ENCODE measurements around the gene SNRK.

Gene SNRK

DNA sequence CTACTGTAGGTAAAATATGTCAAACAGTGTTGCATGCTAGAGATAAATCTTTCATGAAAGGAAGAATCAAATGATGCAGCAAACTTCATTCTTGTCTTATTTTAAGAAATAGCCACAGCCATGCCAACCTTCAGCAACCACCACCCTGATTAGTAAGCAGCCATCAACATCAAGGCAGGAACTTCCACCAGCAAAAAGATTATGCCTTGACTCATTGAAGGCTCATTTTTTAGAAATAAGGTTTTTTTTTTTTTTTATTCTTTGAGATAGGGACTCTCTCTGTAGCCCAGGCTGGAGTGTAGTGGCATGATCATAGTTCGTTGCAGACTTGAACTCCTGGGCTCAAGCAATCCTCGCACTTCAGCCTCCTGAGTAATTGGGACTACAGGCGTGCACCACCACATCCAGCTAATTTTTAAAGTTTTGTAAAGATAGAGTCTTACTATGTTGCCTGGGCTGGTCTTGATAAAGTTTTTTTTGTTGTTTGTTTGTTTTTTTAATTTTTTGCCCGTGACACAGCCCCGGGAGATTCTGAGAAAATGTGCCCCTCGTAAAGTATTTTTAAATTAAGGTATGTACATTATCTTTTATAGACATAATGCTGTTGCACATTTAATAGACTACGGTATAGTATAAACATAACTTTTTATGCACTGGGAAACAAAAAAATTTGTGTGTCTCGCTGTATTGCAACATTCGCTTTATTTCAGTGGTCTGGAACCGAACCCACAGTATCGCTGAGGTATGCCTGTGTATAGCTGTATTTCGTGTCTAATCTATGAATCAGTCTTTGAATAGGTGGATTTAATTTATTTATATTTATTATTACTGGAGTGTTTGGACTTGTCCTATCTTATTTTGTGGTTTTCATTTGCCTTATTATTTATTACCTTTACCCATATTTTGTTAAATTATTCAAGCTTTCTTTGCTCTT lies 23.3 kb downstream of the SNRK start:
- DNase-seq (ENCODE audit: low read depth): peak; percentile 74

DNA sequence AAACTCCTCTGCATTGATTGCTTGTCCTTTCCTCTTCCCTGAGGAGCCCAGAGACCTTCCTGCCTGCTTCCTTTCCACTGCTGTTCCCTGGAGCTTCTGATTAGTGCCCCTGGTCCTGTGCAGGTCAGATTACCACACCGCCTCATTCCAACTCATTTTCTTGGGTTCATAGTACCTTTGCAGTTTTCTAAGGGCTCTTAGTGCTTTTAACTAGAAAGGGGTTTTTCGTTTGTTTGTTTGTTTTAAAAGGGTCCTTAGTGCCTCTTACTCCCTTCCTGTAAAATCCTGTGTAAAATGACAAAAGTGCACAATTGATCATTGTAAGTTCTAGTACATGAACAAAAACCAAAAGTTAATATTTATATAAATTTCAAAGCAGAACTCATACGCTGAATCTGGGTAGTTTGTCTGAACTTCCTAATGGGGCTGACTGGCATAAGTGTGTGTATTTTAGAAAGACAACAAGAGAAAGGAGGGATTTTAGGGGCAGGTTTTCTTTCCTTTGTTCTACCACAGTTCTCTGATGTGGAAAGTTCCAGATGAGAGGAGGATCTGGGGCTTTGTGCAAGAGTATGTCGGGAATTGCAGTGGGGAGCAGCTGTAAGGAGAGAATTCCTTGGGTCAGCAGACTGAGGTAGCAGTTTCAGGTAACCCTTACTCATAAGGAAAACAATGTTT lies 30.6 kb downstream of the SNRK start:
- DNase-seq (ENCODE audit: low read depth): no peak

DNA sequence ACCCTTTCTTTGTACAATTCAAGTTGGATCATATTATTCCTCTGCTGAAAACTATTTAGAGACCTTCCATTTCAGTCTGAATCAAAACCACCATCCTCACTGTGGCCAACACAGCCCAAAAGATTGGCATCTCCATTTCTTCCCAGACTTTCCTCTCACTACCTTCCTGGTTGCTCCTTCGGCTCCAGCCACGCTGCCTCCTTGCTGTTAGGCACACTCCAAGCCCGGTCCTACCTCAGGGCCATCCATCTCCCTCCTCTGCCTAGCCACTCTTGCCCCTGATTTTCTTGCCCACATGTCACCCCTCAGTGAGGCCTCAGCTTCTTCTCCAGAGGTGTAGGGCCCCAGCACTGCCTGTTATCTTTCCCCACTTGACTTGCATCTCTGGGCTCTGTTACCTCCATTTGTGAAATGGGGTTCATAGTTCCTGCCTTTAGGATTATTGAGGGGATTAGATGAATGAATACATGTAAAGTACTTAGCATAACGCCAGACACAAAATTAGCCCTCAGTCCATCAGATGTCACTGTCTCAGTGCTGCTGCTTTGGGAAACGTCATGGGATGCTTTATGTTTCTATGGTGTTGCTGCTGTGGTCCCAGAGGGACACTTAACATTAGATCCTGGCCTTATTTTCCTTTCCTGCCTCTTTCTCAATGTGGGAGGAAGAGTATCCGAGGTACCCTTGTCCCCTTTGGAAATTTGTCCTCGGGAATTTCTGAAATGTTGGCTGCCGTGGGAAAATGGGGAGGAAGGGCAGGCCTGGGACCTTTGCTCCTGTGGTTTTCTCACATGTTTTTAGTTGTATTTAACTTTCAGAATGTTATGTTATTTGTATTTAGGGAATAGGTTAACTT lies 31.3 kb downstream of the SNRK start:
- DNase-seq (ENCODE audit: low read depth): no peak

DNA sequence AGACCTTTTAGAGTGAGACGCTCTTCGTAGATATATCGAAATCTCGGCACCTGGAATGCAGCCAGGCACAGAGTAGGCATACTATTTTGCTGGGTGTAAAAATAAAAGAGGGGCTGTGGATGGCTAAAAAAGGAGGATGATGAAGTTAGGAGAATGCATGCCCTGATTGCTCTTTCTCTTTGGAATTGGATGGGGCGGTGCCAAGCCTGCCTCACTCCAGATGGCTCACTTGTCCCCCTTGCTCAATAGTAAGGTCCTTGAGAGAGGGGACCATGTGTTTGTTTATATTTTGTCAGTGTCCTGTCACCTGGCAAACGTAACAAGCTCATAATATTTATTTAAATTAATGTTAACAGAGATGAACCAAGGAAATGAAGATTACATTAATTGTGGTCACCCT lies 33.0 kb downstream of the SNRK start:
- DNase-seq (ENCODE audit: low read depth): no peak

DNA sequence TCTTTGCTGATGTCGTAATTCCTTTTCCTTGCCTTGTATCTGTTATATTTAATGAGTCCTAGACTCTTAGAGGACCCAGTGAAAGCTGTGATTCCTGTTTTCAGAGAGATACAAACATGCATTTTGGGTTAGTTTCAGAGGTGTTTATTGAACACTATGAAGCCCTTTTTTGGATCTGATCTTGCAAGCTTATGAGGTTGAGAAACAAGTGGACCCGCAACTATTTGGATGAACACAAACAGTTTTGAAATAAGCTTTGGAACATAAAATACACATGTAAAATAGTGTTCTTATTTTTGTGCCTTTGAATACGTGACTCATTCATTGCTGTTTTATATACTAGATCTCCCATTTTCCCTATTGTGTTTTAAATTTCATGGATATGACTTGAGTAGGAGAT lies 33.5 kb downstream of the SNRK start:
- DNase-seq (ENCODE audit: low read depth): no peak

DNA sequence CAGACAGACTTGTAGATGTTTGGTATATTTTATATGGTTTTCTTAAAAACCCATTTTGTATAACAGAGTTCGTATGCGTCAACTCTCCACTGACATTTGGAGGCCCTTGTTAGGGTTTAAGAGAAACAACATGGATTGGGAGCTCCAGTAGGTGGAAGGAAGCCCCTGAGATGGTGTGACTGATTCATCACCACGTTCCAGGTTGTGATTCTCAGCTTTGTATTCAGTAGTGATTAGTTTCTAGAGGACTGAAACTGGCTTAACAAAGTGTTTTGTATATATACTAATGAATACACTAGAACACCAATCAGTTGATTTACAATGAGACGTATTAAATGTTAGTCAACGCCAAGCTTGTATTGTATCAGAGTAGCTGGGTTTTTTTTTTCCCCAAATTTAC lies 33.9 kb downstream of the SNRK start:
- DNase-seq (ENCODE audit: low read depth): no peak

DNA sequence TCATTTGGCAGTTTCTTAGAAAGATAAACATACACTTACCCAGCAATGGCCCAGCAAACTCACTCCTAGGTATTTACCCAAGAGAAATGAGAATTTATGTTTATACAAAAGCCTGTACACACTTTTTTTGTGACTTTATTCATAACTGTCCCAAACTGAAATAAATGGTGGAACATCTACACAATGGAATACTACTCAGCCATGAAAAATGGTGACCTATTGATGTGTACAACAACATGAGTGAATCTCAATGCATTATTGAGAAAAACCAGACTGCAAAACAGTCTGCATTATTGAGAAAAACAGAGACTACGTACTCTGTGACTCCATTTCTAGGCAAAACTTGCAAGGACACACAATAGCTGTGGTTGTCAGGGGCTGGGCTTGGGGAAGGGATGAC lies 37.2 kb downstream of the SNRK start:
- no peak for DNase-seq (ENCODE audit: low read depth)

DNA sequence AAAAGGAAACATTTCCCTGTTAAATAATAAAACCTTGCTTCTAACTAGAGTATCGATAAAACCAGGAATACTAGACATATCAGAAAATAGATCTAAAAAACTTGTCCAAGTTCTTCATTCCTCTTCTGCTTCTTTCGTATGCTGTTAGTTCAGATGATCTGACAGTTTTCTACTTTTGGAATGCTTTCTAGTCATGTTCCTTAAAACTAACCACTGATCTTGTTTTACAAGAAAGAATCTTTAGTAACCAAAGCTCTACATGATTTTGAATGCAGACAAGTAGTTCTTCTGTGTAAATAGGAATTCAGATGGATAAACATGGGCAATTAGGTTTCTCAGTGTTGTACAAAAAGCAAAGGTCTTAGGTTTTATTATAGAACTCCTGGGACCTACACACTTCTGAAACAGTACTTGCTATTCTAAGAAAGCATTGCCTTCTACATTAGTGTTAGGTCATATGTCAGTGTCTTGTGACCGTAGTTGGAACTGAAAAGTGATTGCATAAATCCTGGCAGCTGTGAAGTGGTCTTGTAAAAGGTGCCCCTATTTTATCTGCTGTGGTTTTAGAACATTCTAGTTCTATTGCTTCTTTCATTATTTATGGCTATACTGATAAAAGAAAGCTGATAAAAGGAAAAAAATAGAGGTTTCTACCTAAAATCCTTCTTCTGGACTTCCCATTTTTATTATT lies 40.7 kb downstream of the SNRK start:
- peak; percentile 87 for DNase-seq (ENCODE audit: low read depth)

DNA sequence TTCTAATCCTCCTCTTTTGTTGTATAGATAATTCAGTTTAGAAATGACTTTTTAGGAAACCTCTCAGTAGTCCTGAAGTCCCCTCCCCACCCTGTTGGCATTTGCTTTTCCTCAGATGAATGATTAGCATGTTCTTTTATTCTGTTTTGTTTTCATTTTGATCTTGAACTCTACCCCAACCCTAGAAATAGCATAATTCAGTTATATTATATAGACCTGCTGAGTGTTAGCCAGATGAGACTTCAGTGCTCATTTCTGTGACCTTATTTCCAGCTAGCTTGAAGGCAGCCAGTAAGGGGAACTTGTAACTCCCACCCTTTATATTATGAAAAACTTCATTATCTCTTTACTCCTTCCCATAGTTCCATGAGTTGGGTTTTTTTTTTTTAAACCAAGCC lies 41.2 kb downstream of the SNRK start:
- DNase-seq (ENCODE audit: low read depth): no peak

DNA sequence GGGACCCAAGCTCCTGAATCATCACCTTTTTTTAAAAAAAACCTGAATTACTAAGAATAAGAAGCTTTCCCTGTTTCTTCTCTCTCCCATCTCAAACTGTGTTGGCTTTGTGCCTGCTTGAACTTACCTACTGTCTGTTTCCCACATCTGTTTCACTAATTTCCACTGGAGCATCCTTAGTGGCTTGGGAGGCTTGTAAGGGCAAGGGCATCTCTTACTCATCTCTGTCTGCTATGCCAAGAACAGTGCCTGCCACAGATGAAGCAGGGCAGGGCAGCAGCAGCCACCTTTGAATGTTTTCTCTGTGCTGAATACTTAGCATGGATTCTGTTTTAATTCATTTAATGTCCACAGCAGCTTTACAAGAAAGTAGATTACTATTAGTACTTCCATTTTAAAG lies 42.3 kb downstream of the SNRK start:
- DNase-seq (ENCODE audit: low read depth): no peak

DNA sequence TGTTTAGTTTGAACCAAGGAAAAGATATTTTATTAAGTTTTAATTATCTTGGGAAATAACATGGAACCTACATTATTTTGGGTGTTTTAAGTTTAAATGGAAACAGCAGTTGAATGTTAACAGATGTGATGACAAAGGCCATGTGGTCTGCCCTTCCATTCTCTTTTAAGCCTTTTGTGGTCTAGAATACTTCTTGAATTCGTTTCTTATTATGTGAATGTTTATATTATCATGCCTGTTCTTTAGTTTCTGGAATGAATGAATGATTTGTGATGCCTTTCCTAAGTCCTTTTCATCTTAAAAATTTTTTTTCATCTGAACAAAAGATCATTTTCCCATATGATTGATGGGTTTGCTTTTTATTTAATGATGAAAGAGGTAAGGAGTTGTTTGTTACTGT lies 44.6 kb downstream of the SNRK start:
- DNase-seq (ENCODE audit: low read depth): peak; percentile 44

DNA sequence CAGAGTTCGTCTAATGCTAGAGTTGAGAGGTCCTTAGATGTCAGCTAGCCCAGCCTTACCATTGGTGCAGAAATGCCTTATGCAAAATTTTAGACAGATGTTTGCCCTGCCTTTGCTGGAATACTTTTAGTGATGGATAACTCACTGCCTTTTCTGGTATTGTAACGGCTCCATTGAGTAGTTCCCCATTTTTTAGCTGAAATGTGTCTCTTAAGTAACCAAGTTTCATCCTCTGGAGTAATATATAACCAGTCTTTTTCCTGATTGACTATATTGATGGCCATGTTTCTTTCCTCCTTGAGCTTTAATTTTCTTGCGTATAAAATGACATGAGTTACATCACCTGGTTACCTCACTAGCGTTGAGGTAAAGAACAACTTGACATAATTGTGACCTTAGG lies 45.0 kb downstream of the SNRK start:
- DNase-seq (ENCODE audit: low read depth): no peak

DNA sequence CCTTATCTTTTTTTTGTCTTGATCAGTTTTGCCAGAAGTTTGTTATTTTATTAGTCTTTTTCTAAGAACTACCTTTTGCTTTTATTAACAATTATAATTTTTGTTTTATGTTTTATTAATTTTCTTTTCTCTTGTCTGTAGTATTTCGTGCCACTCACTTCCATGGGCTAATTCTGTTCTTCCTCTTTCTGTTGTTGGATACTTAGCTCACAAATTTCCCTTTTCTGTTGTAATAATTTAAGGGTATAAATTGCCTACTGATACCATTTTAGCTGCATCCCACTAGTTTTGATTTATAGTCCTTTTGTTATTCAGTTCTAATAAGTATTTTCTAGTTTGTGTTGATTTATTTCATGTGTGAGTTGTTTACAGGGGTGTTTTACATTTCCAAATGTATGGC lies 48.6 kb downstream of the SNRK start:
- DNase-seq (ENCODE audit: low read depth): no peak

DNA sequence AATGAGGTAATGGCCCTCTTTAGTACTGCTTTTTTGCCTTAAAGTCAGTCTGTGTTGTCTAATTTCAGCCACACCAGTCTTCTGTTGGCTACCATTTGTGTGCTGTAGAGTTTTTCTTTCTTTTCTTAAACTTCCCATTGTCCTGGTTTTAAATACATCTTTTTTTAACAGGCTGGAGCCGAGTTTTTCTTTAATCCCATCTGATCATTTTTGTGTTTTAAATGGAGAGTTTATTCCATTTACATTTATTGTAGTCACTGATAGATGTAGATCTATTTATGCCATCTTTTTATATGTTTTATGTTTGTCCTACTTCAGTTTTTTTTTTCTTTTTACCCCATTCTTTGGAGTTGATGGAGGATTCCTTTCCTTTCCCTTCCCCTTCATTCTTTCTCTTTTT lies 49.5 kb downstream of the SNRK start:
- DNase-seq (ENCODE audit: low read depth): no peak

DNA sequence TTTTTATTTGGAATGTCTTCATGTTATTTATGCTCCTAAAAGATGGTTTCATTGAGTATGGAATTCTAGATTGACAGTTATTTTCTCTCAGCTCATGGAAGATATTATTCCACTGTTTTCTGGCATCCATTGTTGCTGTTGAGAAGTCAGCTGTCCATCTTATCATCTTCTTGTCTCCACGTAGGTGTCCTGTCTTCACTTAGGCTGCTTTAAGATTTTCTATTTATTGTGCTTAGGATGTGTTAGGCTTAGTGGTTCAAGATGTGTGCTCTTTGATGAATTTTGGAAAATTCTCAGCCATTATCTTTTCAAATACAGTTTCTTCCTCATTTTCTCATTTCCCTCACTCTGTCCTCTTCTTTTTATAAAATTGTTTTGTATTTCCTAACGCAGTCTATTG lies 52.0 kb downstream of the SNRK start:
- DNase-seq (ENCODE audit: low read depth): peak; percentile 45

DNA sequence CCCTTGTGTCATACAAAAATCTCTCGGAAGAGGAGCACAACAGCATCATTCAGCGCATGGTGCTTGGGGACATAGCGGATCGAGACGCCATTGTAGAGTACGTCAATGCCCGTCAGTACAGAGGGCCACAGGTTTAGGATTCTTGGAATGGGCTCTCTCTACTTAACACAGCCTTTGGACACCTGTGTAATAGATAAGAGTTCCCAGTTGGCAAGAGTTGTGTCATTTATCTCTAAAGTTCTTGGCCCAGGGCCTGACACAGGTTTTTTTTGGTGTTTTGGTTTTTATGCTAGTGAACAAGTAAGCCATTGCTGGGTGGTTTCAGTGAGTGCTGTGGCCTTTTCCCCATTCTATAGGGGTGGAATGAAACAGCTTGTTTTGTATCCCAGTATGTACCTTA lies 54.1 kb downstream of the SNRK start:
- no peak for DNase-seq (ENCODE audit: low read depth)

DNA sequence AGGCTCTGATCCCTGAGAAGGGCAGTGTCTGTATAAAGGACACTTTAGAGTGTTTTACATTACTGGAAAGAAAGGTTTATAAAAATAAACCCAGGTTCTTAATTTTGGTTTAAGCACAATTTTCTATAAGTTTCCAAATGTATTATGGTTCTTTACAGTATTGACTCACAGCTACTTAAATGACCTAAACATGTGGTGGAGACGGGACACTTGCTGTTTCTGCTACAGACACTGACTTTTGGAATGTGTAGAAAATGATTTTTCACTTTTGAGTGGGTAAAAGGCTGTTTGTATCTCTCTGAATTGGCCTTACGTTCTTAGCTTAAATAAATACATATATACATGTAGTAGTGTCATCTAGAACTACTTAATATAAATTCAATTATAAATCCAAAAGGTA lies 55.4 kb downstream of the SNRK start:
- no peak for DNase-seq (ENCODE audit: low read depth)

DNA sequence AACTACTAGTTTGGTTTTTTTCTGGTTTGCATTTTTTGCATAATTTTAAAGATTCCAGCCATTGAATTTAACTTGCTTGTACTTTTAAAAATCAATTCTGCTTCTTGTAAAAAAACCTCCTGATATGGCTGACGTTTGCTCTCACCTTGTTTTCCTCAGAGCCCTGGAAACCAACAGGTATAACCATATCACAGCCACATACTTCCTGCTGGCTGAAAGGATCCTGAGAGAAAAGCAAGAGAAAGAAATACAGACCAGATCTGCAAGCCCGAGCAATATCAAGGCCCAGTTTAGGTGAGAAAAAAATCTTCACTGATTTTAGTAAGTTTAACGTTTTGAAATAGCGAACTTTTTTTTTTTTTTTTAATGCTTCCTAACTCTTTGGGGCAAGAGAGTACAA lies 56.8 kb downstream of the SNRK start:
- DNase-seq (ENCODE audit: low read depth): no peak

DNA sequence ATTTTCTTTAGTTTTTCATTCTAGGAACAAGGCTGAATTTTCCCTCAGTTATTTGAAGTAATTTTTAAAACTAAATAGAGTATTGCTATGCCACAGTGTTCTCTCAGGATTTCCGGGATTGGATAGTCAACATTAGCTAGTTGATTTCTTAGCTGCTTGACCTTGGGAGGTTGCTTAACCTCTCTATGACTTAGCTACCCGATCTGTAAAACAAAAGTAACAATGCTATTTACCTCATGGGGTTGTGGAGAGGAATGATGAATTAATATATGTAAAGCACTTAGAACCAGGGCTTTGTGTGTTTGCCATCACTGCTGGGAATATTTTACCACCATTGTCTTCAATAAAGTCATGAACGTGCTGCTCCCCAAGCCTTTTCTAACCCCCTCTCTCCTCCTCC lies 57.5 kb downstream of the SNRK start:
- peak; percentile 32 for DNase-seq (ENCODE audit: low read depth)

DNA sequence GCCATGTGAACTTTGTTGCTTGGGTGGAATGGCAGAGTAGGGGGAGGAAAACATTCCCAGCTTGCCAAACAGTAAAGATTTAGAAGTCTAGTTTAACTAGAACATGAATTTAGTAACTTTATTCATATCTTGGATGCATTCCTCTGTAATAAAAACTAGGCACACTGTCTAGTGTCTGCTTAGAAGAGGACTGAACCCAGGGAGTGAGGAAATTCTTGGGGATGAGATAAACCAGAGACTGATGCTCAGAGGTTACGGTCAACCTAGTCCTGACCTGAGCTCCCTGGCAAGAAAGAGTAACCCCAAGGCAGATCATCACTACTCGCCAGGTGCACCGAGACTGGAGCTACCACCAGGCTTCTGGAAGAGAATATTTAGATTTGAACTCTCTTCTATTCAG lies 58.2 kb downstream of the SNRK start:
- no peak for DNase-seq (ENCODE audit: low read depth)

DNA sequence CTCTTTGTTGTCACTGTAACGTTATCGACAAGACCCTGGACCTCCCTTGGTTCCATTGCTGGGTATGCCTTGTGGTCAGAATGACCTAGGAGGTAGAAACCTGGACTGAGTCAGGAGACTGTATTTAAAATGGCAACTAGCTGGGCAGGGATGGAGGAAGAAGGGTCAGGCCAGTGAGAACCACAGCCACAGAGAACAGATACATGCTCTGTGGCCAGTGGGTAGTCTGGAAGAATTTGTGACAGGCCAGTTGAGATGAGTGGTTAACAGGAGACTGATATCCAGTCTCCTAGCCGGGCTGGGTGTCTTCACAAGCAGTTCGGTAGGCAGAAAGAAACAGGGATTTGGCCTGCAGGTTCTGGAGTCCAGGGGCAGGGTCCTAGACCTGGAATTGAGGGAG lies 58.9 kb downstream of the SNRK start:
- DNase-seq (ENCODE audit: low read depth): no peak

DNA sequence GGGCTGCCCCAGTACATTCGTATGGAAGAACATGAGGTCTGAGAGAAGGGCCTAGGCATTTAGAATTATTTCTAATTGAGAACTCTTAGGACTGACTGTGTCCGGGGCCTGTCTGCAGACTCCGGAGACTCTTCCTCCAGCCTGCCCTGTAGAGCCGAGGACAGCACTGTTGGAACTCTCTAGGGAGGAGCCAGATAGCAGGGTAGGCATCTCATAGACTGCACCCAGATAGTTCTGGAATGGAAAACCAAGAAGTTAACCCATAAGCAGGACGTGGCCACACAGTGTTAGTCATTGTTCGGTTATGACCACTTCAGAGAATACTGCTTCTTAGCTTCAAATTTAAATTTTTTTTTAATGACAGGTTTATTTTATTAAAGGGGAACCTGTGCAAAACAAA lies 59.5 kb downstream of the SNRK start:
- peak; percentile 50 for DNase-seq (ENCODE audit: low read depth)

Measured in amniotic epithelial cell (primary cell).